GM13976 (cell line): ENCODE data around the gene CTTNBP2.
A peak's percentile ranks its signal among the peaks of the same experiment; 100 is the strongest.

Source experiments
- DNase-seq: peaks from one replicate; pipeline ENCODE4 v3.0.0; 2012; ENCODE audit warnings: low spot score
- CTCF ChIP-seq: IDR thresholded peaks from 2 replicates; pipeline ENCODE4 v1.5.1; 2012; ENCODE audit warnings: borderline replicate concordance, mild to moderate bottlenecking; ENCODE audit not compliant: insufficient read depth; ENCODE audit errors: extremely low read depth, missing control alignments, control extremely low read depth
- in situ Hi-C: fragments of 300-500 bp; cut with MboI; formaldehyde crosslinking; loops from one replicate; pipeline ENCODE4 v1.12.0; 2022; ENCODE audit warnings: low sequenced_read_pairs, mixed read lengths, inconsistent platforms; ENCODE audit not compliant: unreplicated experiment

Gene CTTNBP2

GRCh38 chr7:117888627-117889026 is 15.4 kb upstream of the CTTNBP2 start:
- no peak for TF ChIP-seq CTCF
- in situ Hi-C loops = no loop called here
- no peak for DNase-seq

GRCh38 chr7:117882594-117882993 is 9.4 kb upstream of the CTTNBP2 start:
- in situ Hi-C loops = no loop called here
- no peak for TF ChIP-seq CTCF
- DNase-seq = no peak

GRCh38 chr7:117876761-117877160 is 3.5 kb upstream of the CTTNBP2 start:
- DNase-seq = no peak
- TF ChIP-seq CTCF = no peak
- in situ Hi-C loops = no loop called here

- DNase-seq = no peak
Measured at GRCh38 chr7:117875566-117875965, 2.3 kb upstream of the CTTNBP2 start.

GRCh38 chr7:117874191-117874700 is 1.0 kb upstream of the CTTNBP2 start:
- no peak for DNase-seq
- TF ChIP-seq CTCF = no peak
- in situ Hi-C loops = no loop called here

More at GRCh38 chr7:117875566-117875965, 2.3 kb upstream of the CTTNBP2 start:
- peak; percentile 7 for TF ChIP-seq CTCF
- in situ Hi-C loops = no loop called here

- peak; percentile 31 for DNase-seq
- in situ Hi-C loops = no loop called here
Measured at GRCh38 chr7:117872561-117873309, 506 bp downstream of the CTTNBP2 start.

More at GRCh38 chr7:117872561-117873309, 506 bp downstream of the CTTNBP2 start:
- TF ChIP-seq CTCF = no peak
